HG02798 (cell line): Measurements from ENCODE around the gene FOXB1.
A peak's percentile ranks its signal among the peaks of the same experiment; 100 is the strongest.

ENCODE experiments used
- ATAC-seq: cut with Tn5 transposase; IDR thresholded peaks from one replicate; pipeline ENCODE4 v1.9.1; 2021; ENCODE audit warnings: mild to moderate bottlenecking; ENCODE audit not compliant: unreplicated experiment, poor library complexity

Gene FOXB1

DNA sequence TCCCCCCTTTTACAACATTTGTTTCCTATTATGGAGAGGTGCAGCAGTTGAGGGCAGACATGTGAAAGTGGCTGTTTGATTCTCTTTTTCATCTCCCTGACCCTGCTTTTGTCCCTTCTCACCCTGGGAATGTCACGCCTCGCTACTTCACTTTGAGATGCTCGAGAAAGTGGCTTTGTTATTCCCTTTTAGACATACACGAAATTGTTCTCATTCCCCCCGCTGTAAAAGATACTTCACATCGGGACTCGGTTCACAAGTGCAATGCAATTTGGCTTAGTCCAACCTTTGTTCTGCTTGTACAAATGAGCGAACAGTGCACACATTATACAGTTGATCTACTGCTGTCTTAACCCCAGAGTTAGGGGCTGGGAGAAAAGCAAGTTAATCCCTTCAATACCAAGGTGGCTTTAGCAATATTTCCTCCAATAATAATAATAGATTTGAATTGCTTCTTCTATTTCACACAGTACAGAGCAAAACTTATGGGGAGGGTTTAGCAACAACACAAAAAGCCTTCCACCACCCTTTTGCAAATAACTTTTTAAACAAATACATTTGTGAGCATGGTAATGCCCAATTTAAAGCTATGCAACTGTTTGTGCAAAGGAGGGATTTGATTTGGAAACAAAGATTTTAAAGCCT lies 5.7 kb upstream of the FOXB1 start:
- ATAC-seq, result no peak

DNA sequence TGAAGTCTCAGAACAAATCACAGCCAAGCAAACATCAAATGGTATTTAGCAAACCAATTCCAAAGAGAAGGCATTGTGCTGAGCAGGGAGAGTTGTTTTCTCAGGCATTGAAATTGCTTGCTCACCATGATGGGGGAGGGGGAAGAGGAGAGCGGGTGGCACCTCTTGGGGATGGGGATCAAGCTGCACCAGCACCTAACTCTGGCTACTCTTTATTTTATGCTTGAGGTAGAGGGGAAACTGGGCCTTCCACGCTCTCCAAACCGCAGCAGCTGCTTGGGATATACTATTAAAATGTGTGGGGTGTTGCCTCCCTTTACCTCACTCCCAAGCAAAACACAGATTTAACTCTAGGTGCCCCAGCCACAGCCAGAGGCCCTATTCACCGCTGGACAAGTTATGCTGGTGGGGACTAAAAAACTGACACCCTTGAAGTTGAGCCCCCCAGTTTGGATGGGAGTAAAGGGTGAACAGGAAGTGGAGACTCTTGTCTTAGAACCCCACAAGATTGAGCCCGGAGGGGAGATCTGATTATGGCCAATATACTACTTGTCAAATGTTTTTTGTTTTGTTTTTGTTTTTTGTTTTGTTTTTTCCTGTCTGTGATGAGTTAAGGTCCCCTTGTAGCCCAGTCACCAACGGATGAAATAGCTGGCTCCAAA lies 5.0 kb upstream of the FOXB1 start:
- ATAC-seq, result no peak

DNA sequence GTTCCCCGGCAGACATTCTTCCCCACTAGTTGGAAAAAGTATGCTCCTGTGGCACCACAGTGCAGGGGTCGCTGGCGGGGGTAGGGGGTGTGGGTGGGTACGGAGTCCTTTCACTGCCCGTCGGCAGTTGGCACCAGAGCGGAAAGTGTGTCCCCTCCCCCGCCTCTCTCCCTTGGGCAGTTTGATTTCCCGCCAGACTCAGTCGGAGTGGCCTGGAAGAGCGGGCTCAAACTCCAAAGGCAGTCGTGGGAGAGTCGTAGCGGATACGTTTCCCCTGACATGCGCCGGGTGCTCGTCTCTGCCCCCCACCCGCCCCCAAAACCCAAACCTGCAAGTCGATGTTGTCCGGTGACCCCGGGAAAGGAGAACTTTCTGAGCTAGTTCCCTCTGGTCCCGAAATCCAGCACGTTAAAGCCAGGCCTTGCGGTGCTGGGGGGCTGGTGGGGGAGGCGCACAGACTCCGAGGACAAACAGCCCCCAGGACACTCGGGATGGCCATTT lies 4.4 kb upstream of the FOXB1 start:
- no peak for ATAC-seq

DNA sequence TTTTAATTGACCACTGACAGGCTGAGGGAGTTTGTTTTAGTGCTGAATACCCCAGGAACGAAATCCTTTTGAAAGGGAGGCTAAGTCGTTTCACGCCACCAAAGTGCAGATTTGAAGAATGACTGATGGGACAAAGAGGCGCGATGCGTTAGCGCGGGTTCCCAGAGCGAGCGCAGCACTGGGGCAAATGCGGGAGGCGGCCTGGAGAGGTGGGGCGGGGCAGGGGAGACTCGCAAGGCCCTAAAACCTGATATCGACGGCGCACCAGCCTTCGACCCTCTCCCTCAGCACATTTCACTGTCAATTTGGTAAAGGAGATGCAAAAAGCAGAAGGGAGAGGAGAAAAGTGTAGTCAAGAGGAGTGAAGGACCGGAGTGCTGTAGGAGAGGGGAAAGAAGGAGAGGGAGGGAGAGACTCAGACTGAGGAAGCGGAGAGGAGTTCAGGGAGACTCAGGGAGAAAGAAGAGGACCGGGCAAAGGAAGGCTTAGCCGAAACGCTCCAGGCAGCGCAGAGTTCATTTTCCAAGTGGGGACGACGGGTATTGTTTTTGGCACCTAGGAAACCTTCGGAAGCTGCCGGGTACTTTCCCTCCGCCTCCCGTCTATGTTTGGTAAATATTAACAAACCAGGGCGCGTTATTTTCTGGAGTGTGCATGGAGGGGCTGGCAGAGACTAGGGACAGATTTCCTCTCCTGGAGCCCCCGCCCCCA lies 3.8 kb upstream of the FOXB1 start:
- ATAC-seq, result no peak

DNA sequence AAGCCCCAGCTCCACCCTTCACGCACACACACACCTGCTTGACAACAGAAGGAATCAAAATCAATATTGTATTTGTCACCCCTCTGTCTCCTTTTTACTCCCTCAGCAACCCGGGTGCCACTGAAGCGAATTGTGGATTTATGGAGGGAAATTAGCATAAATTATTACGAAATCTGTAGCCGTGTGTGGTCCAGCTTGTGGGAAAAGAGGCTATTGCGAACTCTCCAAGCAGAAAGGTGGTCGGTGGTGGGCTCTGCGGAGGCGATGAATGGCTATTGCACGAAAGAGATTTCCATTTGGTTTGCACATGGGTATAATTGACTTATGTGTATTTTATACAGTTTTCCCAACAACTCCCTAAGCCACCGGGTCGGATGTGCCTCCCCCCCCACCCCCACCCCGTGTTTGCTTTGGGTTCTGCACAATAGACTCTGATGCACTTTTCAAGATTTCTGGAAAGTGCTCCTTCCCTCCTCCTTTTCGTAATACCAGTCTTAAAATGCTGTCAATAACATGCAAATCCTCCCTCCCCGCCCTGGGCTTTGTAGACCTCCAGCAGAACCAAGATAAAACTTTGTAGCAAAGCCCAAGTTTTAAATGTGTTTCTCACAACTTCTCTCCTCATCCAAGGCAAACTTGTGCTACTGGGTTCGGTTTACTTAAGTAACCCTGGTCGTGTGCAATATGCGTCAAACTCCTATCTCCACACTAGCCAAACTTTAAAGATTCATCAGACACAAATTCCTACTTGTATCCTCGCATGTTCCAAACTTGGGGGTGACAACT lies 3.1 kb upstream of the FOXB1 start:
- no peak for ATAC-seq

DNA sequence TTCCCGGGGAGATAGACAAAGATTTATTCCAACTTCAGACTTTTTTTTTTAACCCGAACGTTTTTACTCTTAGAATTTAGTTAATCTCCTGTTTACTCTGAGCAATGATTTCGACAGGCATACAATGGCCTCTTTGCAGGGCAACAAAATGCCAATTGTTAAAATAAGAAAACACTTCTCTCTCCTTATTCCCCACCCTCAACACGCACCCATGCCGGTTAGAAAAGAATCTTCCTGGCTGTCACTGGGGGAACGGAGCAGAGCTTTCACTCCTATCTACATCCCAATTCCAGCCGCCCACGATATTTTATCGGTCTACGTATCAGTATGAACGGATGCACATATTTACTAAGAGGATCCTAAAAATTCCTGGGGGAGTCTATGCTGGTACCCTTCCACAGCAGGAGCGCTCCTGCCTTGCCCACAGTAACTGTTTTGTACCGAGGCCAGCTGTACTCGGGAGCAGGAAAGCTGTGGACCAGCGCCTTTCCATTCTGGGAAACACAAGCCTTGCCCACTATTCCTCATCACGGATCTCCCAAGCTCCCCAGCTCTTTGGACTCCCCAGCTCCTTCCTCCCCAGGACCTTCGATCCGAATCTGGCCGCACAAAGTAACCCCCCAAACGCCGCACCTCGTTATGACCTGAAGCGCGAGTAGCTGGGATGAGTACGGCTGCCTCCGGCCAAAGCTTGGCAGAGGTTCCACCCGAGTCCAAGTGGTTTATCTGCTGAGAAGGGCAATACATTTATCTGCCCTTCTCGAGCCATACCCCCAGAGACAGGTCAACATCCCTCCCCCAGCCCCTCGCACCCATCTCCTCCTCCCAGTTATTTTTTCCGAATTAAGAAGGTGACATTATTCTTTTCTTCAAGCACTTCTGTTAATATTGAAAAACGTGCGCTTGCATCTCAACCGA lies 2.2 kb upstream of the FOXB1 start:
- ATAC-seq, result no peak

DNA sequence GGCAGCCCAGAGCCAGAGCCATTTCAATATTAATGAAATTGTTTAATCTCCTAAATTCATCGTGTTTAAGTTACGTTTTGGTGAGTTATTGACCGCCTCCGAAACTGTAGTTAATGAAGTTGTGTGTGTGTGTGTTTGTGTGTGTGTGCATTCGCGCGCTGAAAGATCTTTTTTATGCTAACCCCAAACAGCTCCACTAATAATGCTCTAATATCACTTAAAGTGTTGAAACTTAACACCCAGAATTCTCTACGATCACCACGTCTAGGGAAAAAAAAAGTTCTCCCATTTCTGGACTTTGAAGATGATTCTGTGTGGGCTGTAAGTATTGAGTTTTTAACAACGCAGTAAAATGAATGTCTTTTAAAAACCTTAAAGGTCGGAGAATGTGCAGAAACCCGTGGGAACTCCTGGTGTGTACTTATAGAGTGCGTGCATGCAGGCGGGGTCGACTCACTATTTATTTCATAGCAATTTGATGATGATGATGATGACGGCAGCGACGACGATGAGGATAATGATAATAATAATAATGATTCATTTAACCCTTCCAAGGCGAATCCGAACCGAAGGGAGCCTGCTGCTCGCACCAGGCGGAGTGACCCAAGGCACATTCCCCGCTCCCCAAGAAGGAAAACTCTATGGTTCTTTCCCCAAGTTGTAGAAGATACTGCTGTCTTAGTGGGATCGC lies 1.4 kb upstream of the FOXB1 start:
- no peak for ATAC-seq

DNA sequence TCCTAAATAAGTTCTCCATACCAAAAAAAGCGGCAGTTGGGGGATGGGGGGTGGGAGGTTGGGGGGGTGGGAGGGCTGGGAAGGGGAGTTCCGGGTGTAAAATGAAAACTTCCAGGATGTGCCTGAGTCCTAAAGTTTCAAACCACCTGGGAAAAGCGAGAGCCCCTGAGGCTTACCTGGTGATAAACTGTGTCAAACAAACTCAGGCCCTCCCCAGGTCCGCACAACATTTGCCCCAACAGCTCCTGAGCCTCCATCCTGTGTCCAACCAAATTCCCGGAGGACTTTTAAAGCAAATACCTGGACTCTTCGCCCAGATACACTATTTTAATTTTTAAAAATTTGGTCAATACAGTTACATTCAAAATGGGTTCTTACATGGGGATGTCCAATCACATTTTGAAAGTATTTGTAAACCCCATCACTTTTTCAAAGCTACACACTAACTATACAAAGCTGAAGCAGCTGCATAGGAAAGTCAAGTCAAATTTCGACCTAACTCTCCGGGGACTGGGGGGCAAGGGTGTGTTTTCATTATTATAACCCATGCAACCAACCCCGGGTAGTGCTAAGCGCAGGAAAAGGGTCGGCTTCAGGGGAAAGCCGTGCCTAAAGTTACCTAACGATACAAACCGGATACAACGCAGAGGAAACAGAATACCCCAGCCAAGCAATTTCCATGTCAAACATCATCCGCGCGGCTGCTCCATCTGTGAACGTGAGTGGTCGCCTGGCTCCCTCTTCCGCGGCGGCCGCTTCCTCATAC lies 685 bp upstream of the FOXB1 start:
- ATAC-seq, result no peak

DNA sequence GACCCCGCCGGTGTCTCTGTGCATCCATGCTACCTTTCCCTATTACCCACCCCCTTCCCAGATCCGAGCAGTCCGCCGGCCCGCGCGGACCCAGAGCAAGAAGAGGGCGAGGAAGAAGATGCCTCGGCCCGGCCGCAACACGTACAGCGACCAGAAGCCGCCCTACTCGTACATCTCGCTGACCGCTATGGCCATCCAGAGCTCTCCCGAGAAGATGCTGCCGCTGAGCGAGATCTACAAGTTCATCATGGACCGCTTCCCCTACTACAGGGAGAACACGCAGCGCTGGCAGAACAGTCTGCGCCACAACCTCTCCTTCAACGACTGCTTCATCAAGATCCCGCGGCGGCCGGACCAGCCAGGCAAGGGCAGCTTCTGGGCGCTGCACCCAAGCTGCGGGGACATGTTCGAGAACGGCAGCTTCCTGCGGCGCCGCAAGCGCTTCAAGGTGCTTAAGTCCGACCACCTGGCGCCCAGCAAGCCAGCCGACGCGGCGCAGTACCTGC lies 788 bp downstream of the FOXB1 start:
- ATAC-seq, result no peak

DNA sequence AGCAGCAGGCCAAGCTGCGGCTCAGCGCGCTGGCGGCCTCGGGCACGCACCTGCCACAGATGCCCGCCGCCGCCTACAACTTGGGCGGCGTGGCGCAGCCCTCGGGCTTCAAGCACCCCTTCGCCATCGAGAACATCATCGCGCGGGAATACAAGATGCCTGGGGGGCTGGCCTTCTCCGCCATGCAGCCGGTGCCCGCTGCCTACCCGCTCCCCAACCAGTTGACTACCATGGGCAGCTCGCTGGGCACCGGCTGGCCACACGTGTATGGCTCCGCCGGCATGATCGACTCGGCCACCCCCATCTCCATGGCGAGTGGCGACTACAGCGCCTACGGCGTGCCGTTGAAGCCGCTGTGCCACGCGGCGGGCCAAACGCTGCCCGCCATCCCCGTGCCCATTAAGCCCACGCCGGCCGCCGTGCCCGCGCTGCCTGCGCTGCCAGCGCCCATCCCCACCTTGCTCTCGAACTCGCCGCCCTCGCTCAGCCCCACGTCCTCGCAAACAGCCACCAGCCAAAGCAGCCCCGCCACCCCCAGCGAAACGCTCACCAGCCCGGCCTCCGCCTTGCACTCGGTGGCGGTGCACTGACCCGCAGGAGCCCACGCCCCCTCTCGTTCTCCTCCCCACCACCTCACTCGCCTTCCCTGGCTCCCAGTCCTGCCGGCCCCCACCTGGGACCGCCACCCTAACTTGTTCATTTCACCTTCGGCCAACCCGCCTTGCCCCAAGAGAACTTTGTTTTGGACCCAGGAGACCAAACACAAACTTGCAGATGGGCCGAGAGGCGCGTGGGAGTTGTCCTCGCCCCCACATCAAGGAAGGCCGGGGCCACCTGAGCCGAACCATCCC lies 1.5 kb downstream of the FOXB1 start:
- ATAC-seq, result no peak

DNA sequence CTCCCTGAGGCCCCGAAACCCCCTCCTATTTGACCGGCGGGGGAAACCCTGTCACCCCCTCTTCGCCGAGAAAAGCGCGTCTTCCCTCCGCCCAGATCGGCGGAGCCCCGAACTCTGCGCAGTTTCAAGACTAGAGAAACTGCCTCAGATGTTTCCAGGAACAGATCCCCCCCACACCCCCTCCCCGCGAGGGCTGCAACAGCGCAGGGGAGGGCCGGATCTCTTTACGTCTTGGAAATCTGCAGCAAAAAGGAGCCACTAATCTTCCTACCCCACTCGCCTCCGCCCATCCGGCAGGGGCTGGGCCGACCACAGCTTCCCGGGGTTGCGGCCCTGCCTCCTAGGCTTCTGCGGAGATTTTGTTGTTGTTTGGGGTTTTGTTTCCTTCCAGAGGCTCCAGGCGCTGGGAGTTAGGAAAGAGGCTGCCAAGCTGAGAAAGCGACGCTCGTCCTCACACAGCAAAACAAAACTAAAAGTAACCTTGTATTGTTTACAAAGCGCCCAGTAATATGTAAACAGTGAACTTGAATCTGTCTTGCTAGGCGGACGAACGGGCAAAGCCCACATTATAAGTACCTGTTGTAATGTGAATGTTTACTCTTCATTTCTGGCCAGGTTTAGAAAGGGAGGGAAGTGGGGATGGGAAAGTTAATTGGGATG lies 2.2 kb downstream of the FOXB1 start:
- ATAC-seq, result peak; percentile 71

DNA sequence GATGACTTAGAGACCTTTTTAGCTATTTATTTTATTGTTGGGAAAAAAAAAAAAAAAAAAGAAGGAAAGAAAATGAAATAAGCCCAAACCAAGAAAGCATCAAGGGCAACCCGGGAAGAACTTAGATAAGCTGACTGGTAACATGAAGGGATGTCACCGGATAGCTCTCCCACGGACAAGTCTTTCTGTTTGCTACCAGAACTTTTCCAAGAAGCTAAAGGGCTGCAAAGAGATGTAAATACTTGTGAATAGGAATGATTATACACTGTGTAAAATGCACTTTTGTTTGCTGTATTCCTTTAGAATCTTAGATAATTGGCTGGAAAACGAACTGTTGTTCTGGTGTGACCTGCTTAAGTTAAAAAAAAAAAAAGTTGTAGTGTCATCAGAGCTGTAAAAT lies 2.8 kb downstream of the FOXB1 start:
- no peak for ATAC-seq

DNA sequence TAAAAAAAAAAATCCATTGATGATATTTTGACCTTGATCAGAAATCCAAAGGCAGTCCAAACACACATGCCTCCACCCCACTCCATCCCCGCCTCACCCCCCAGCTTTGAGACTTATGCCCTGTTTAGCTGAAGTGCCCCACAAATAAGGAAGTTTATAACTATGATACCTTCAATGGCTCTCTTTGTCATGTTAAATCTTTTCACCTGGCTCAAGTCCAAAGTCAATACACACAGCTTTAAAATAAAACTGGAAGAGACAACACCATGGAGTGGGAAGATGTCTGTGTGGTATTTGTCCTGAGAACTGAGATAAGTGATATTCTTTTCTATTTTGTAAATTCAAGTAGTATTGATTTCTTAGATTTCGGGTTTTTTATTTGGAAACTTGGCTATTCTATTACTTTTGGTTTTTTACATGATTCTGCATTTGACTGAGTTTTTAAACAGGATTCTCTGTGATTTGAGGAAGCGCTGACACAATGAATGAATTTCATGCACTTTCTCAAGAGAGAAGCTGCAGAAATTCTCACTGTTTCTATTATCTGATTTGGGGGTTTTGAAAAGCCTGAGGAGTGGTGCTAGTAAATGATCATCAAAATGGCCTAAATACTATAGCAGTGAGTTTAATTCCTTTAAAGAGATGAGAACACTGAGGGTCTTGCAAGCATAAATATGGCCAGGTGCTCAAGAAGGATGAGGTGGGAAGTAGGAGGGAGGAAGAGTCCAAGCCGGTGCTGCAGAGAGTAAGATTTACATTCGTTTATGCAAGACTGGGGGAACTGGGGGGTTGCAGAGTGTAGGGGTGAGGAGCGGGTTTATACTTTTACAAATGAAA lies 5.2 kb downstream of the FOXB1 start:
- no peak for ATAC-seq

DNA sequence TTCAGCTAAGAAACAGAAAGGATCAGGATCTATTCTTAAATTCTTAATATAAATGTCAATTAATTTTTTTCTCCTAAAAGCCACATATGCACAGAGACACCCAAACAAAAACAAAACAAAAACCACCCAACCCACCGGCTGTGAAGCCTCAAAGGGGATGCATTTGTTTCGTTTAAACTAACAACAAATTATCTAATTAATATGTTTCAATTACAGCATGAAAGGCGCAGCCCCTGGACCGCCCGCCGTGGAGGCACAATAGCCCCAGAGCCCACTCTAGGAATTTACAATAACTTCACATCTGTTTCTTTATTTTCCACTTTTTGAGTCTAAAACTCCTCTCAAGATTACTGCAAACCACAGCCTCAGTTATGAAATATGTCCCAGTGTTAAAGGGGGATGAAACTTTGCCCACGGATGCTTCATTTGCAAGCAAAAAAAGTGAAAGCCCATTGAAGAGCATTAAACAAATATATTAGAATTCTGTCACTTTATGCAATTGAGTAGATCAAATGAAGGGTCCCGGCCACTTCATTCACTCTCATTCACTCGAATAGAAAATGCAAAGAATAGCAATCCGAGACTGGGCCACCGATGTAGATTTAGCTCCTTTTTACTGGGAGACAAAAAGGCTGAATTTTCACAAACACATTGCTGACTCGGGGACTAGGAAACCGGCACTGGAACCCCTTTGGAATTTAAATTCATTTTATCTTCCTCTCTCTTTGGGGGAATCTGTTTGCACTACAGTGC lies 6.0 kb downstream of the FOXB1 start:
- ATAC-seq, result no peak

DNA sequence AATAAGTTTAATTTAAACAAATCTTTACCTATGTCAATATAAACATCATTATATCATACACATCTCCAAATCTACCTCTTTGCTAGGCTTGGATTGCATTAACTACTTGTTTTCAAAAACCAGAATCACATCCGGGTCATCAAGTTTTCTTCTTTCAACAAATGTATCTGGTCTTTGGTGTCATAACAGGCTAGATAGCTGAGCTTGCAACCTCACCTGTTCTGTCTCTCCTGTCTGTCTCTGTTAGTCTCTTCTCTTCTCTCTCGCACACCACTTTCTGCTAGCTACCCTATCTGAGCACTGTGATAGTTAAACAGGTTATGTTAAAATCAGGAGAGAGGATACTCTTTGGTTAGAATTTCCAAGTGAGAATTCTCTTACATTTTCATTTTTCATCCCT lies 6.7 kb downstream of the FOXB1 start:
- ATAC-seq, result no peak
